ENCODE results near the gene AK3.
"Not testable (repeated sequence)": the region's sequence is repeated elsewhere in the genome, so short reads cannot be mapped to it uniquely, and the experiment has no call there.

The AK3 gene

GRCh38 chr9:4740638-4741364 lies at the start of gene AK3:
TSS of gene AK3 (minus strand) at chr9:4741202. CDS start at chr9:4741087, 115 bp downstream.
- H3K27ac Mint-ChIP-seq, result peak within 1 kb of the TSS; percentile 90
- peaks cover 23% of the 10 kb centered on the region for H3K4me1 Mint-ChIP-seq
- peak; percentile 76 to 91 for DNase-seq (ENCODE audit: low spot score in 2 of 2)

GRCh38 chr9:4788703-4789102 lies 47.7 kb upstream of the AK3 start:
- Mint-ChIP-seq H3K36me3 (peaks cover 5% of the 10 kb centered on the region), H3K27ac (no peak overlapping the region), H3K9me3 (no peaks in the 10 kb centered on the region), H3K4me1 (peaks cover 9% of the 10 kb centered on the region), H3K4me3 (no peak overlapping the region)
- DNase-seq (ENCODE audit: low spot score in 2 of 2) (no peak), ATAC-seq (no peak)

More at GRCh38 chr9:4740638-4741364, at the start of gene AK3:
- Mint-ChIP-seq H3K36me3 (peaks cover 19% of the 10 kb centered on the region), H3K9me3 (no peaks in the 10 kb centered on the region), H3K4me3 (peak within 1 kb of the TSS; percentile 87)
- peak; percentile 95 for ATAC-seq

GRCh38 chr9:4787876-4788275 lies 46.9 kb upstream of the AK3 start:
- ATAC-seq (no peak), DNase-seq (ENCODE audit: low spot score in 2 of 2) (no peak)
- H3K4me3 Mint-ChIP-seq, result no peak overlapping the region
- H3K4me1 Mint-ChIP-seq, result peaks cover 7% of the 10 kb centered on the region
- no peak overlapping the region for H3K27ac Mint-ChIP-seq
- no peaks in the 10 kb centered on the region for H3K9me3 Mint-ChIP-seq
- H3K36me3 Mint-ChIP-seq, result peaks cover 2% of the 10 kb centered on the region

GRCh38 chr9:4786599-4786998 lies 45.6 kb upstream of the AK3 start:
- H3K4me1 Mint-ChIP-seq, result peaks cover under 1% of the 10 kb centered on the region
- H3K9me3 Mint-ChIP-seq, result no peaks in the 10 kb centered on the region
- DNase-seq (ENCODE audit: low spot score in 2 of 2) (no peak), ATAC-seq (no peak)
- no peak overlapping the region for H3K27ac Mint-ChIP-seq
- no peak overlapping the region for H3K4me3 Mint-ChIP-seq
- H3K36me3 Mint-ChIP-seq, result no peaks in the 10 kb centered on the region

- H3K36me3 Mint-ChIP-seq, result no peaks in the 10 kb centered on the region
- ATAC-seq (no peak), DNase-seq (ENCODE audit: low spot score in 2 of 2) (no peak)
- H3K27ac Mint-ChIP-seq, result no peak overlapping the region
- no peak overlapping the region for H3K4me3 Mint-ChIP-seq
- H3K4me1 Mint-ChIP-seq, result no peaks in the 10 kb centered on the region
- no peaks in the 10 kb centered on the region for H3K9me3 Mint-ChIP-seq
Measured at GRCh38 chr9:4784403-4784802, 43.4 kb upstream of the AK3 start.

DNA sequence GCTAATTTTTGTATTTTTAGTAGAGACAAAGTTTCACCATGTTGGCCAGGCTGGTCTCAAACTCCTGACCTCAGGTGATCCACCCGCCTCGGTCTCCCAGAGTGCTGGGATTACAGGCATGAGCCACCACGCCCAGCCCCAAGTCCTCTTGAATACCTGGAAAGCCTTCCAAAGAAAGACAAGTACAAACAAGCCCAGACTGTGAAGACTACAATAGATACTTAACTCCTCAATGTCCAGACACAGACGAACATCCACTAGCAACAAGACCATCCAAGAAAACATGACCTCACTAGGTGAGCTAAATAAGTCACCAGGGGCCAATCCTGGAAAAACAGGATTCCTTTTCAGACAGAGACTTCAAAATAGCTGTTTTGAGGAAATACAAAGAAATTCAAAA lies 42.2 kb upstream of the AK3 start:
- not testable (repeated sequence) for H3K27ac Mint-ChIP-seq; ATAC-seq; H3K9me3 Mint-ChIP-seq; H3K4me3 Mint-ChIP-seq; H3K4me1 Mint-ChIP-seq; DNase-seq (ENCODE audit: low spot score in 2 of 2); H3K36me3 Mint-ChIP-seq

- Mint-ChIP-seq H3K9me3 (no peaks in the 10 kb centered on the region), H3K4me3 (no peak overlapping the region), H3K36me3 (no peaks in the 10 kb centered on the region), H3K27ac (no peak overlapping the region), H3K4me1 (no peaks in the 10 kb centered on the region)
- no peak for ATAC-seq
- DNase-seq (ENCODE audit: low spot score in 2 of 2), result no peak
Measured at GRCh38 chr9:4781408-4781807, 40.4 kb upstream of the AK3 start.

- Mint-ChIP-seq H3K9me3 (no peaks in the 10 kb centered on the region), H3K27ac (no peak overlapping the region), H3K4me1 (no peaks in the 10 kb centered on the region), H3K4me3 (no peak overlapping the region), H3K36me3 (no peaks in the 10 kb centered on the region)
- ATAC-seq, result no peak
- DNase-seq (ENCODE audit: low spot score in 2 of 2), result no peak
Measured at GRCh38 chr9:4780651-4781050, 39.6 kb upstream of the AK3 start.

- H3K4me3 Mint-ChIP-seq; ATAC-seq; DNase-seq (ENCODE audit: low spot score in 2 of 2); H3K36me3 Mint-ChIP-seq; H3K9me3 Mint-ChIP-seq; H3K27ac Mint-ChIP-seq; H3K4me1 Mint-ChIP-seq: not testable (repeated sequence)
Measured at GRCh38 chr9:4774958-4775357, 34.0 kb upstream of the AK3 start.

GRCh38 chr9:4774209-4774608 lies 33.2 kb upstream of the AK3 start:
- Mint-ChIP-seq H3K4me1 (no peaks in the 10 kb centered on the region), H3K36me3 (no peaks in the 10 kb centered on the region), H3K9me3 (no peaks in the 10 kb centered on the region), H3K27ac (no peak overlapping the region), H3K4me3 (no peak overlapping the region)
- ATAC-seq, result no peak
- no peak for DNase-seq (ENCODE audit: low spot score in 2 of 2)

DNA sequence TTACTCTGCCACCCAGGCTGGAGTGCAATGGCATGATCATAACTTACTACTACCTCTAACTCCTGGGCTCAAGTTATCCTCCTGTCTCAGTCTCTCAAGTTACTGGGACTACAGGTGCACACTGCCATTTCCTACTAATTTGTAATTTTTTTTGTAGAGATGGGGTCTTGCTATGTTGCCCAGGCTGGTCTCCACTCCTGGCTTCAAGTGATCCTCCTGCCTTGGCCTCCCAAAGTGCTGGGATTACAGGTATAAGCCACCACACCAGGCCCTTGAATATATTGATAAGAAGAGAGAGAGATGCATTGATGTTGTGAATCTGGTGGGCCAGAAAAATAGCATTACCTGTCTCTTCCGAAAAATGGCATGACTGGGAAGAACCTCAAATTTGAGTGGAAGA lies 30.8 kb upstream of the AK3 start:
- ATAC-seq, result no peak
- H3K36me3 Mint-ChIP-seq, result no peaks in the 10 kb centered on the region
- no peak overlapping the region for H3K27ac Mint-ChIP-seq
- H3K4me1 Mint-ChIP-seq, result no peaks in the 10 kb centered on the region
- no peaks in the 10 kb centered on the region for H3K9me3 Mint-ChIP-seq
- no peak for DNase-seq (ENCODE audit: low spot score in 2 of 2)
- no peak overlapping the region for H3K4me3 Mint-ChIP-seq

GRCh38 chr9:4769321-4770080 lies 28.5 kb upstream of the AK3 start:
- ATAC-seq (peak; percentile 78), DNase-seq (ENCODE audit: low spot score in 2 of 2) (no peak)
- H3K4me1 Mint-ChIP-seq, result no peaks in the 10 kb centered on the region
- H3K36me3 Mint-ChIP-seq, result no peaks in the 10 kb centered on the region
- no peaks in the 10 kb centered on the region for H3K9me3 Mint-ChIP-seq
- no peak overlapping the region for H3K4me3 Mint-ChIP-seq
- H3K27ac Mint-ChIP-seq, result no peak overlapping the region

DNA sequence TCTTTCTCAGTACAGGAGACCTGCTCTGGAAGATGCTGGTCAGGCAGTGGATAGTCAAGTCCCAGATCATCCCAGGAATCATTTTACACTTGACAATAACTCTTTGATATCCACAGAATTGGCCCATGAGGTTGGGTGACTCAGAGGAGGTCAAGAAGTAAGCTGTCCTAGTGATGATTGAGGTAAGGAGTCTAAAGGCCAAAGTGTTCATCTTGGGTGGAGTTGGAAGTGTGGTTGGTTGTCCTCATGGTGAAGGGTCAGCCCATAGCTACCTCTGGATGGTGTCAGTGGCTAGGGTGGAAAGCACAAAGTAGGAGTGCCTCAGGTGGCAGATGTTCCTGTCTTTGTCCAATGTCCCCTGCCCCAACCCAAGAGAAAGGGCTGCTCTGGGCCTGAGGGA lies 27.7 kb upstream of the AK3 start:
- Mint-ChIP-seq H3K4me3 (no peak overlapping the region), H3K36me3 (no peaks in the 10 kb centered on the region), H3K4me1 (no peaks in the 10 kb centered on the region), H3K9me3 (no peaks in the 10 kb centered on the region), H3K27ac (no peak overlapping the region)
- ATAC-seq (no peak), DNase-seq (ENCODE audit: low spot score in 2 of 2) (no peak)

GRCh38 chr9:4764033-4764432 lies 23.0 kb upstream of the AK3 start:
- DNase-seq (ENCODE audit: low spot score in 2 of 2) (no peak), ATAC-seq (no peak)
- peaks cover 5% of the 10 kb centered on the region for H3K36me3 Mint-ChIP-seq
- H3K4me1 Mint-ChIP-seq, result peaks cover 11% of the 10 kb centered on the region
- H3K9me3 Mint-ChIP-seq, result no peaks in the 10 kb centered on the region
- no peak overlapping the region for H3K4me3 Mint-ChIP-seq
- no peak overlapping the region for H3K27ac Mint-ChIP-seq

- peaks cover 11% of the 10 kb centered on the region for H3K4me1 Mint-ChIP-seq
- DNase-seq (ENCODE audit: low spot score in 2 of 2) (no peak), ATAC-seq (peak; percentile 17)
- peak overlapping the region; percentile 21 for H3K4me3 Mint-ChIP-seq
- no peak overlapping the region for H3K27ac Mint-ChIP-seq
- no peaks in the 10 kb centered on the region for H3K9me3 Mint-ChIP-seq
- peaks cover 5% of the 10 kb centered on the region for H3K36me3 Mint-ChIP-seq
Measured at GRCh38 chr9:4762886-4763541, 22.0 kb upstream of the AK3 start.
